ENCODE measurements around the gene MYO3B.
"Not testable (repeated sequence)": the region's sequence is repeated elsewhere in the genome, so short reads cannot be mapped to it uniquely, and the experiment has no call there.

The MYO3B gene

DNA sequence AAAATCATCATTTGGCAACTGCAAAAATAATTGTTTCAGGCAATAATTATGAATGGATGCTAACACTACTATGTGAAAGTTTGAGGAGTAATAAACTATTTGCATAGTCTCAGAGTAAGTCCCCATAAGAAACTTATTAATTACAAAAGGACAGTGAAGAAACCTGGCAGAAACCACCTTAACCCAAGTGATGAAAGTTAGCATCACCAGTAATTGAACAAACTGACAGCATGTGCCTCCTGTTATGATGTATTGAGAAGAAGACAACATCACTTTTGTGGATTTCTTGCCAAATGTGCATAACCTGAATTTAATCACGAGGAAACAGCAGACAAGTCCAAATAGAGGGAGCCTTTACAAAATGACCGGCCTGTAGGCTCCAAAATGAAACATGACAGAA, 353.9 kb downstream of the MYO3B start:
- DNase-seq (ENCODE audit: low spot score): no peak
- in situ Hi-C loops (cut with MboI; ENCODE audit: low pct_unique_long_range_greater_than_20kb, low sequenced_read_pairs, unreplicated experiment): no loop called here
- TF ChIP-seq, protein P1, sequence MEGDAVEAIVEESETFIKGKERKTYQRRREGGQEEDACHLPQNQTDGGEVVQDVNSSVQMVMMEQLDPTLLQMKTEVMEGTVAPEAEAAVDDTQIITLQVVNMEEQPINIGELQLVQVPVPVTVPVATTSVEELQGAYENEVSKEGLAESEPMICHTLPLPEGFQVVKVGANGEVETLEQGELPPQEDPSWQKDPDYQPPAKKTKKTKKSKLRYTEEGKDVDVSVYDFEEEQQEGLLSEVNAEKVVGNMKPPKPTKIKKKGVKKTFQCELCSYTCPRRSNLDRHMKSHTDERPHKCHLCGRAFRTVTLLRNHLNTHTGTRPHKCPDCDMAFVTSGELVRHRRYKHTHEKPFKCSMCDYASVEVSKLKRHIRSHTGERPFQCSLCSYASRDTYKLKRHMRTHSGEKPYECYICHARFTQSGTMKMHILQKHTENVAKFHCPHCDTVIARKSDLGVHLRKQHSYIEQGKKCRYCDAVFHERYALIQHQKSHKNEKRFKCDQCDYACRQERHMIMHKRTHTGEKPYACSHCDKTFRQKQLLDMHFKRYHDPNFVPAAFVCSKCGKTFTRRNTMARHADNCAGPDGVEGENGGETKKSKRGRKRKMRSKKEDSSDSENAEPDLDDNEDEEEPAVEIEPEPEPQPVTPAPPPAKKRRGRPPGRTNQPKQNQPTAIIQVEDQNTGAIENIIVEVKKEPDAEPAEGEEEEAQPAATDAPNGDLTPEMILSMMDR (IDR thresholded peaks at IDR 0.05; ENCODE audit: extremely low read depth, insufficient read depth, missing control alignments): no peak

GRCh38 chr2:170533156-170533555, 355.2 kb downstream of the MYO3B start:
- in situ Hi-C loops (cut with MboI; ENCODE audit: low pct_unique_long_range_greater_than_20kb, low sequenced_read_pairs, unreplicated experiment): no loop called here
- DNase-seq (ENCODE audit: low spot score): no peak
- TF ChIP-seq, protein P1 (IDR thresholded peaks at IDR 0.05; ENCODE audit: extremely low read depth, insufficient read depth, missing control alignments): no peak

DNA sequence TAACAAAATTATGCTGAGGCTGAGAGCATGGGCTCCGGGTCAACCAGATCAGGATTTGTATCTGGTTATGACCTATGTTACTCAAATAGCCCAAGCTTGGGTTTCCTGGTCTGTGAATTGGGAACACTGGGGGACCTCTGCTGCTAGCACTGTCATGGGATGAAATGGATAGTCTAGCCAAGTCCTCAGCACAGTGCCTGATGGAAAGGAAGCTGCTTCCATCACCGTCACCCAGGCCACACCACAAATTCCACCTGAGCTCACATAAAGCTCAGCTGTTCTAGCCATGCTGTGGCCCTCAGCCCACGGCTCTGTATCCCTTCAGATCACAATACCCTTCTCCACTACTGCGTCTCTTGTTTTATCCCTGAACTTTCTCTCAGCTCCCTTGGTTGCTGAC, 357.6 kb downstream of the MYO3B start:
- no peak for DNase-seq (ENCODE audit: low spot score)
- in situ Hi-C loops (cut with MboI; ENCODE audit: low pct_unique_long_range_greater_than_20kb, low sequenced_read_pairs, unreplicated experiment): no loop called here

DNA sequence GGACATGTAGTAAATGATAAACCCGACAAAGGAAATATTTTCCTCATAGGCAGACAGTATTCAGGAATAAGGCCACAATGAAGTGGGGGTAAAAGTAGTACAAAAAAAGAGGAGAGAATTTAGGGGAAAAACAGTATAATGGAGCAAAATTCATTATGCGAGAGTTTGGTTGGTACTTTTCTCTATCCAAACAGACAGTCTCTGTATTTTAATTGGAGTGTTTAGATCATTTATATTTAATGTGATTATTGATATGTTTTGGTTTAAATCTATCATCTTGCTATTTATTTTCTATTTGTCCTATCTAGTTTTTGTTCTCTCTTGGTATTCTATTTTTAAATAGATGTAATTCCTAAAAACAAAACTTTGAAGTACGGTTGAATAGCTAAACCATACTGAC, 366.9 kb downstream of the MYO3B start:
- TF ChIP-seq, protein P1 (IDR thresholded peaks at IDR 0.05; ENCODE audit: extremely low read depth, insufficient read depth, missing control alignments): no peak
- DNase-seq (ENCODE audit: low spot score): no peak
- in situ Hi-C loops (cut with MboI; ENCODE audit: low pct_unique_long_range_greater_than_20kb, low sequenced_read_pairs, unreplicated experiment): no loop called here

More for the DNA sequence above, 357.6 kb downstream of the MYO3B start:
- TF ChIP-seq, protein P1 (IDR thresholded peaks at IDR 0.05; ENCODE audit: extremely low read depth, insufficient read depth, missing control alignments): no peak

DNA sequence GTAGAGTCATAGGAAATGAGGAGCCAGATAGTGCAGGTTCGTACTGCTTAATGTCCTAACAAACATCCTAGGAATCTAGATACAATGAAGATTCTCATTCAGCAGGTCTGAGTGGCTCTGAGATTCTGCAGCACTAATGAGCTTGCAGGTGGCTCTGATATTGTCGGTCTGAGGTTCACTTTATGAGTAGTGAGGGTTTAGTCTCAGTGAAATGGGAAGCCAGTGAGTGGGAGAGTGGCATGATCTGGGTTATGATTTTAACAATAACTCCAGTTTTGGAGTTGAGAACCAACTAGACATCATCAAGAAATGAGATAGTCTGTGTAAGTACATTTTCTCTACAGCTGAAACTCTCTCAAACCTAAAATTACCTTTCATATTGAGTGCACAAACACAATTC, 370.4 kb downstream of the MYO3B start:
- TF ChIP-seq, protein P1 (IDR thresholded peaks at IDR 0.05; ENCODE audit: extremely low read depth, insufficient read depth, missing control alignments): no peak
- DNase-seq (ENCODE audit: low spot score): no peak
- in situ Hi-C loops (cut with MboI; ENCODE audit: low pct_unique_long_range_greater_than_20kb, low sequenced_read_pairs, unreplicated experiment): no loop called here

GRCh38 chr2:170550501-170550900, 372.6 kb downstream of the MYO3B start:
- DNase-seq (ENCODE audit: low spot score): no peak
- in situ Hi-C loops (cut with MboI; ENCODE audit: low pct_unique_long_range_greater_than_20kb, low sequenced_read_pairs, unreplicated experiment): no loop called here
- TF ChIP-seq, protein P1 (IDR thresholded peaks at IDR 0.05; ENCODE audit: extremely low read depth, insufficient read depth, missing control alignments): no peak

- in situ Hi-C loops (cut with MboI; ENCODE audit: low pct_unique_long_range_greater_than_20kb, low sequenced_read_pairs, unreplicated experiment); DNase-seq (ENCODE audit: low spot score): not testable (repeated sequence)
Observed at GRCh38 chr2:170551899-170552298, 374.0 kb downstream of the MYO3B start.
